Transverse colon (tissue), 4 donors: Measurements from ENCODE around the gene TLL2.

Experiments
- CTCF ChIP-seq, 5 experiments: fragments of 200-600 bp in 3 of 5; fragments of 450-650 bp in 2 of 5; sonication (generic) in 3 of 5; IDR thresholded peaks; 1 replicate in 2 of 5; 2 replicates in 3 of 5; pipeline ENCODE4 v1.5.1; 2016 to 2017; ENCODE audit warnings: antibody characterized with exemption in 5 of 5, inconsistent platforms in 3 of 5, mild to moderate bottlenecking in 2 of 5, moderate library complexity in 1 of 5
- POLR2AphosphoS5 ChIP-seq, 3 donors: sonication (generic); formaldehyde crosslinking; IDR thresholded peaks; one replicate each; pipeline ENCODE4 v1.6.1; 2016; ENCODE audit warnings: antibody characterized with exemption in 3 of 3

- TF ChIP-seq POLR2AphosphoS5 (IDR thresholded peaks at IDR 0.05) (no peak), CTCF (IDR thresholded peaks at IDR 0.05) (no peak)
These were observed 186.3 kb downstream of the TLL2 start for GRCh38 chr10:96327462-96327861.
